HPDE6-E6E7 (cell line): ENCODE results near the gene PEX14.

Experiments used
- DNase-seq: peaks from one replicate; pipeline ENCODE4 v3.0.0; 2011; ENCODE audit warnings: missing footprints; ENCODE audit errors: extremely low spot score

Gene PEX14

GRCh38 chr1:10544239-10544638, 69.5 kb downstream of the PEX14 start:
- DNase-seq, result no peak

- DNase-seq, result no peak
Observed at GRCh38 chr1:10546896-10547295, 72.1 kb downstream of the PEX14 start.

GRCh38 chr1:10549904-10550664, 75.3 kb downstream of the PEX14 start:
- no peak for DNase-seq

- DNase-seq, result no peak
Observed at GRCh38 chr1:10553118-10553517, 78.4 kb downstream of the PEX14 start.

GRCh38 chr1:10555635-10556429, 81.1 kb downstream of the PEX14 start:
- no peak for DNase-seq

- no peak for DNase-seq
Observed at GRCh38 chr1:10556430-10557005, 81.8 kb downstream of the PEX14 start.

GRCh38 chr1:10557714-10558113, 83.0 kb downstream of the PEX14 start:
- DNase-seq, result no peak

- DNase-seq, result no peak
Observed at GRCh38 chr1:10559386-10559785, 84.6 kb downstream of the PEX14 start.

- DNase-seq, result peak; percentile 15
Observed at GRCh38 chr1:10561497-10561896, 86.7 kb downstream of the PEX14 start.

- DNase-seq, result no peak
Observed at GRCh38 chr1:10561955-10562354, 87.2 kb downstream of the PEX14 start.

GRCh38 chr1:10564063-10564462, 89.3 kb downstream of the PEX14 start:
- DNase-seq, result no peak

- DNase-seq, result no peak
Observed at GRCh38 chr1:10569531-10569930, 94.8 kb downstream of the PEX14 start.

- DNase-seq, result no peak
Observed at GRCh38 chr1:10575616-10576015, 100.9 kb downstream of the PEX14 start.

GRCh38 chr1:10578070-10578469, 103.3 kb downstream of the PEX14 start:
- no peak for DNase-seq

- no peak for DNase-seq
Observed at GRCh38 chr1:10583641-10584040, 108.9 kb downstream of the PEX14 start.

- no peak for DNase-seq
Observed at GRCh38 chr1:10585242-10585641, 110.5 kb downstream of the PEX14 start.

- no peak for DNase-seq
Observed at GRCh38 chr1:10586125-10586524, 111.4 kb downstream of the PEX14 start.

- DNase-seq, result no peak
Observed at GRCh38 chr1:10588640-10589039, 113.9 kb downstream of the PEX14 start.

- no peak for DNase-seq
Observed at GRCh38 chr1:10589074-10589473, 114.3 kb downstream of the PEX14 start.

- no peak for DNase-seq
Observed at GRCh38 chr1:10591010-10591409, 116.3 kb downstream of the PEX14 start.

GRCh38 chr1:10592373-10592772, 117.6 kb downstream of the PEX14 start:
- DNase-seq, result no peak

GRCh38 chr1:10593750-10594149, 119.0 kb downstream of the PEX14 start:
- no peak for DNase-seq
